ENCODE data around the gene MILR1. TPM values are rescaled to one million over a fixed set of nuclear protein-coding genes. Genes with fewer than 3 reads are reported as not detected.

MILR1 gene
- total RNA-seq, 1 experiment from 2014 or later: 3.8 TPM

- TF ChIP-seq EZH2phosphoT487 (IDR thresholded peaks at IDR 0.05; ENCODE audit: borderline replicate concordance) (no peak), CEBPB (IDR thresholded peaks at IDR 0.05; ENCODE audit: low read depth) (no peak), TCF7L2 (IDR thresholded peaks at IDR 0.05; ENCODE audit: borderline replicate concordance, extremely low read depth, insufficient read depth, insufficient read length) (no peak)
These were observed 53.1 kb downstream of the MILR1 start (continued) for GRCh38 chr17:64502021-64502420.

GRCh38 chr17:64502809-64503208, 53.9 kb downstream of the MILR1 start:
- no peaks in the 10 kb centered on the region for H3K9me3 ChIP-seq (ENCODE audit: control insufficient read depth in 1 of 2, insufficient read depth in 1 of 2, low read depth in 1 of 2, low read length in 2 of 2)
- H3K79me2 ChIP-seq (ENCODE audit: insufficient read depth, low read length): peaks cover 82% of the 10 kb centered on the region
- ATAC-seq (no peak), DNase-seq (ENCODE audit: low read depth, low spot score) (no peak)
- no peak overlapping the region for H3K9ac ChIP-seq (ENCODE audit: low read length)
- TF ChIP-seq MAX (IDR thresholded peaks at IDR 0.05): no peak
- no peak for TF ChIP-seq SIN3A (IDR thresholded peaks at IDR 0.05; ENCODE audit: low read depth)
- no peak for TF ChIP-seq EZH2 (IDR thresholded peaks at IDR 0.05)
- no peak for TF ChIP-seq ZNF274 (IDR thresholded peaks at IDR 0.05; ENCODE audit: low read depth, low read length)
- TF ChIP-seq ZBTB33 (IDR thresholded peaks at IDR 0.05; ENCODE audit: extremely low read depth, insufficient replicate concordance, low read length): no peak
- TF ChIP-seq CEBPB (IDR thresholded peaks at IDR 0.05; ENCODE audit: low read depth): no peak
- TF ChIP-seq REST (IDR thresholded peaks at IDR 0.05; ENCODE audit: low read depth): no peak
- 0 out of 2 replicates have a peak, but pooled peaks have one; percentile 1 for TF ChIP-seq POLR2AphosphoS5 (IDR thresholded peaks at IDR 0.05; ENCODE audit: low read depth, low read length)
- TF ChIP-seq POLR2A (IDR thresholded peaks at IDR 0.05; ENCODE audit: borderline replicate concordance, extremely low read depth, insufficient read depth, insufficient read length): no peak
- ChIA-PET CTCF (no interaction called here), RAD21 (ENCODE audit: low non-redundant PET in 1 of 2, low total read pairs in 2 of 2, uncharacterized antibody in 2 of 2, unreplicated experiment in 2 of 2) (no interaction called here), POLR2A (no interaction called here)
- BruUV-seq (replicated peaks): no TSS peak
- no peak overlapping the region for H2AFZ ChIP-seq (ENCODE audit: low read depth, low read length, poor library complexity, severe bottlenecking)
- H3K4me3 ChIP-seq (replicated peaks in 1 of 2; ENCODE audit: low read depth in 1 of 2, low read length in 2 of 2): no peak overlapping the region
- no peak overlapping the region for H3K27ac ChIP-seq (ENCODE audit: low read depth, low read length)
- peaks cover 58 to 63% of the 10 kb centered on the region in 2 experiments for H3K36me3 ChIP-seq (ENCODE audit: control insufficient read depth in 1 of 2, insufficient read depth in 2 of 2, low read length in 2 of 2)
- peaks cover 9 to 55% of the 10 kb centered on the region in 2 experiments for H3K4me1 ChIP-seq (ENCODE audit: control insufficient read depth in 1 of 2, insufficient read depth in 2 of 2, low read length in 2 of 2)
- H3K9me2 ChIP-seq (ENCODE audit: insufficient read depth): no peaks in the 10 kb centered on the region
- H3K4me2 ChIP-seq (ENCODE audit: low read length): no peak overlapping the region
- intact Hi-C loops (cut with micrococcal nuclease): no loop called here
- peaks cover 72% of the 10 kb centered on the region; the same call in 1 of the 2 replicates for H4K20me1 ChIP-seq (ENCODE audit: insufficient read depth)
- H3K27me3 ChIP-seq (ENCODE audit: insufficient read depth, low read length): no peaks in the 10 kb centered on the region

Data from HCT116 (cell line).